CD4-positive, CD25-positive, alpha-beta regulatory T cell (primary cell): ENCODE data around the gene LRPAP1. TPM values are rescaled to one million over a fixed set of nuclear protein-coding genes. Genes with fewer than 3 reads are reported as not detected.

Experiments used
- ATAC-seq, 2 donors: fragments of 150-1000 bp; cut with Tn5 transposase; one replicate each; pipeline ENCODE4 v1.10.0; 2021; ENCODE audit warnings: low read depth in 2 of 2, moderate number of reproducible peaks in 2 of 2, moderate library complexity in 1 of 2
- DNase-seq, 3 donors: peaks; one replicate each; pipeline versions ENCODE4 v3.0.0 to v3.0.0-alpha.2; 2012 to 2022; ENCODE audit warnings: mixed read lengths in 1 of 3
- H3K27ac ChIP-seq: one replicate; pipeline ENCODE4 v1.7.0; 2013; ENCODE audit warnings: mild to moderate bottlenecking, low read length; ENCODE audit not compliant: insufficient read depth, poor library complexity, severe bottlenecking
- H3K27me3 ChIP-seq: one replicate; pipeline ENCODE4 v1.7.0; 2013; ENCODE audit warnings: low read length; ENCODE audit not compliant: control insufficient read depth, insufficient read depth
- H3K36me3 ChIP-seq: one replicate; pipeline ENCODE4 v1.7.0; 2013; ENCODE audit warnings: mild to moderate bottlenecking, low read length, moderate library complexity; ENCODE audit not compliant: control insufficient read depth, insufficient read depth
- H3K4me1 ChIP-seq: 2 replicates; pipeline ENCODE4 v1.7.0; 2013; ENCODE audit warnings: mild to moderate bottlenecking, low read length; ENCODE audit not compliant: insufficient read depth, control insufficient read depth, poor library complexity, severe bottlenecking
- H3K4me3 ChIP-seq: one replicate; pipeline ENCODE4 v1.7.0; 2013; ENCODE audit warnings: low read depth, mild to moderate bottlenecking, low read length, moderate library complexity
- H3K9me3 ChIP-seq, 2 experiments: 1 replicate in 1 of 2; 2 replicates in 1 of 2; pipeline ENCODE4 v1.7.0; 2013; ENCODE audit warnings: low read length in 2 of 2, mild to moderate bottlenecking in 1 of 2, moderate library complexity in 1 of 2; ENCODE audit not compliant: control insufficient read depth in 2 of 2
- H3K27ac Mint-ChIP-seq, 3 donors: one replicate each; pipeline ENCODE4 v1.8.0; 2020 to 2022; ENCODE audit warnings: mild to moderate bottlenecking in 3 of 3, mixed read lengths in 3 of 3, moderate library complexity in 2 of 3
- H3K27me3 Mint-ChIP-seq: one replicate; pipeline ENCODE4 v1.8.0; 2022; ENCODE audit warnings: mild to moderate bottlenecking, mixed read lengths
- H3K36me3 Mint-ChIP-seq: one replicate; pipeline ENCODE4 v1.8.0; 2020; ENCODE audit warnings: mixed read lengths
- H3K4me1 Mint-ChIP-seq, 4 donors: one replicate each; pipeline ENCODE4 v1.8.0; 2020 to 2022; ENCODE audit warnings: mixed read lengths in 4 of 4, mild to moderate bottlenecking in 1 of 4
- H3K4me3 Mint-ChIP-seq, 4 donors: one replicate each; pipeline ENCODE4 v1.8.0; 2020 to 2022; ENCODE audit warnings: mild to moderate bottlenecking in 4 of 4, mixed read lengths in 4 of 4, moderate library complexity in 3 of 4
- H3K9me3 Mint-ChIP-seq, 7 donors: one replicate each; pipeline ENCODE4 v1.8.0; 2020 to 2022; ENCODE audit warnings: mixed read lengths in 7 of 7, mild to moderate bottlenecking in 3 of 7, moderate library complexity in 2 of 7
- polyA plus RNA-seq, 4 donors: library from polyadenylated mRNA; unstranded; fragments of 300-500 nt; fragmentation: Illumina TruSeq; gene quantifications; one replicate each; pipeline ENCODE4 v1.2.3, GENCODE V29; 2021
- total RNA-seq: library from RNA; stranded (reverse); gene quantifications from one replicate; pipeline ENCODE4 v1.2.3, GENCODE V29; 2022

LRPAP1 gene
- total and polyA plus RNA-seq, 5 donors from 2014 or later: 78.4 to 111 (median 99.2) TPM

DNA sequence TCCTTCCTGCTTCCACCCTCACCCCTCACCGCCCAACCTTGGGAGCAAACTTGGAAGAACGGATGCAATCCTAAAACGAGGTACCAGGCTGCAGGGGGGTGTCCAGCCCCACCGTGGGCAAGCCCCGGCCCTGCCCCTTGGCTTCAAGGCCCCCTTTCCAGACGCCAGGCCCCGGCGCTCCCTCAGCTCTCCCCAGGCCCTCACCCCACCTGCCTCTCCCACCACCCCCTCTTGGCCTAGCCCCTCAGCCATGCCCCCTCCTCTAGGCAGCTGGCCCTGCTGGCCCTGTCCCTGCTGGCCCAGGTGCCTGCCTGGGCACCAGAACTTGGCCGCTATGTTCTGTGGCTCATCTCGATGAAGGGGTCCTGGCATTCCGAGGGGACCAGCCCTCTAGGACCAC, 33.8 kb downstream of the LRPAP1 start:
- Mint-ChIP-seq H3K4me1 (peaks cover 0 to 2% (median under 1%) of the 10 kb centered on the region in 4 donors), H3K4me3 (no peak overlapping the region), H3K27me3 (peaks cover 4% of the 10 kb centered on the region), H3K27ac (no peak overlapping the region), H3K36me3 (peaks cover 2% of the 10 kb centered on the region), H3K9me3 (peaks cover 0 to 1% (median 0%) of the 10 kb centered on the region in 7 donors)
- H3K4me1 ChIP-seq: no peaks in the 10 kb centered on the region
- no peak for DNase-seq
- no peak for ATAC-seq
- peaks cover 7% of the 10 kb centered on the region for H3K36me3 ChIP-seq
- no peak overlapping the region for H3K27ac ChIP-seq
- H3K4me3 ChIP-seq: no peak overlapping the region
- H3K27me3 ChIP-seq: no peaks in the 10 kb centered on the region
- no peaks in the 10 kb centered on the region for H3K9me3 ChIP-seq

DNA sequence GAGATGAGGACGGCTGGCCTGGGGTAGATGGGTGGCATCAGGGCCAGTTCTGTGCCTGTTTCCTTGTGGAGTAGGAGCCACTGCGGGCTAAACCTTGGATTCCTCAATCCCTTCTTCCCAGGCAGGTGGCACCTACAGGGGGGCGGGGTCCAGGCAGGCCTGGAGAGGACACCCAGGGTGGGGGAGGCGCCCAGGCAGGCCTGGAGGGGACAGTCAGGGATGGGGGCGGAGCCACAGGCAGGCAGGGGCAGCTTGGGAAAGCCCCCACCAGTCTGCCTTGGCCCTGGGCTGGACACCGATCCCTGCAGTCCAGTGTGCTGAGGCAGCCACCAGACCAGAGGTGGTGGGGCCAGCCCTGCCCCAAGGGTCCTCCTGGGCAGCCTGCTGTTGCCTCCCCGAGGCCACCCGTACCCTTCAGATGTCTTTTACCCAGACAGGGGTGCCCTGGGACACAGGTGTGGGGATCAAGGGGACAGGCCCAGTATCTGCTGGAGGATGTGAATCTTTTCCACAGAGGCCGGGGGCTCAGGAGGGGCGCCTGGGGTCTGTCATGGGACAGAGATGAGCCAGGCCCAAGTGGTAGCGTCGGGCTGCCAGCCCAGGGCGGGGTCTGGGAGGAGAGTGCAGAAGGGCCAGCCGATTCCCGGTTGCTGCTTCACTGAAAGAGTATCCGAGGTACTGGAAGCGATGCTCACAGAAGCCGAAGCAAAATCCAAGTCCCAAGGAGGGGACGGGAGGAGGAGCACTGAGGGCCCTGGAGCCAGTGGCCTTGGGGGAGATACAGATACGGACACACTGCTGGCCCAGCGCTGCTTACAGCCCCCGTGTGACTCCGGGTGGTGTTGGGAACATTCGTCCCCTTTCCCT, 34.5 kb downstream of the LRPAP1 start:
- Histone ChIP-seq H3K27me3 (no peaks in the 10 kb centered on the region), H3K36me3 (peaks cover 7% of the 10 kb centered on the region), H3K27ac (no peak overlapping the region), H3K4me3 (no peak overlapping the region), H3K9me3 (no peaks in the 10 kb centered on the region), H3K4me1 (no peaks in the 10 kb centered on the region)
- ATAC-seq: no peak
- Mint-ChIP-seq H3K27ac (no peak overlapping the region), H3K9me3 (peaks cover 0 to 1% (median 0%) of the 10 kb centered on the region in 7 donors), H3K27me3 (peaks cover 4% of the 10 kb centered on the region), H3K36me3 (no peaks in the 10 kb centered on the region), H3K4me1 (no peaks in the 10 kb centered on the region), H3K4me3 (no peak overlapping the region)
- no peak for DNase-seq

DNA sequence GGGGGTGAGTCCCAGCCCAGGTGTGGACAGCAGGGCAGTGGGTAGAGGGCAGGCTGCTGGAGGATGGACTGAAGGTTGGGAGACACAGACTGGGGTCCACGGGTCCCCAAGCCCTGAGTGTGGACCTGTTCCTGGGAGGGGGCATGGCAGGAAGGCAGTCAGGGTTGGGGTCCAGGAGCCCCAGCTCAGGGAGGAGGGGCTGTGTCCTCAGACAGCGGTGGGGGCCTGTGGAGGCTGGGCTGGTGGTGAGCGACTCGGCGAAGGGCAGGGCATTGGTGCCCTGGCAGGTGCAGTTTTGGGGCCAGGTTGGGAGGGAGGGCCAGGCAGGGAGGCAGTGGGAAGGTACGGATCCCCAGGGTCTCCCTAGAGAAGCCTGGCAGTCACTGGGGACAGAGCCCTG, 35.1 kb downstream of the LRPAP1 start:
- Mint-ChIP-seq H3K27me3 (peaks cover 6% of the 10 kb centered on the region), H3K9me3 (peaks cover 0 to 1% (median 0%) of the 10 kb centered on the region in 7 donors), H3K27ac (no peak overlapping the region), H3K4me1 (no peaks in the 10 kb centered on the region), H3K4me3 (no peak overlapping the region), H3K36me3 (no peaks in the 10 kb centered on the region)
- Histone ChIP-seq H3K9me3 (no peaks in the 10 kb centered on the region), H3K27me3 (no peaks in the 10 kb centered on the region), H3K27ac (no peak overlapping the region), H3K4me1 (no peaks in the 10 kb centered on the region), H3K4me3 (no peak overlapping the region), H3K36me3 (no peaks in the 10 kb centered on the region)
- DNase-seq (no peak), ATAC-seq (no peak)

DNA sequence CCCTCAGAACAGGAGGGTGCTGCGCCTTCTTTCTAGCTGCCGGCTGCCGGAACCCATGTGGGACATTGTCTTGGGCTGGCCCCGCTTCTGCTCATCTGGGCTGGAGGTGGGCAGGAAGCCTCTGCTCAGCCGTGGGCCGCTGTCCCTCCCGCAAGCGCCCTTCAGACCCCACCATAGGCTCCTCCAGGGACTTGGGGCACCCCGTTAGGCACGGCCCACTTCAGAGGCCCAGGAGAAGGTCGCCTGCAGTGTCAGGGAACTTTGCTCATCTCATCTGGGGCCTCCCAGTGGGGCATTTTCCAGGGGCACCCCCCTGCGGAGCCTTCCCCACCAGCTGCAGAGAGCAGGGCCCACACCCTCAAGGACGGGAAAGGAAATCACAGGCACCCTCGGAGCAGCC, 36.2 kb downstream of the LRPAP1 start:
- Mint-ChIP-seq H3K27ac (no peak overlapping the region), H3K4me3 (no peak overlapping the region), H3K27me3 (peaks cover 16% of the 10 kb centered on the region), H3K36me3 (no peaks in the 10 kb centered on the region), H3K4me1 (no peaks in the 10 kb centered on the region), H3K9me3 (peaks cover 0 to 1% (median 0%) of the 10 kb centered on the region in 7 donors)
- Histone ChIP-seq H3K36me3 (no peaks in the 10 kb centered on the region), H3K27ac (no peak overlapping the region), H3K4me3 (no peak overlapping the region), H3K27me3 (no peaks in the 10 kb centered on the region), H3K9me3 (no peaks in the 10 kb centered on the region), H3K4me1 (no peaks in the 10 kb centered on the region)
- no peak for ATAC-seq
- DNase-seq: no peak

DNA sequence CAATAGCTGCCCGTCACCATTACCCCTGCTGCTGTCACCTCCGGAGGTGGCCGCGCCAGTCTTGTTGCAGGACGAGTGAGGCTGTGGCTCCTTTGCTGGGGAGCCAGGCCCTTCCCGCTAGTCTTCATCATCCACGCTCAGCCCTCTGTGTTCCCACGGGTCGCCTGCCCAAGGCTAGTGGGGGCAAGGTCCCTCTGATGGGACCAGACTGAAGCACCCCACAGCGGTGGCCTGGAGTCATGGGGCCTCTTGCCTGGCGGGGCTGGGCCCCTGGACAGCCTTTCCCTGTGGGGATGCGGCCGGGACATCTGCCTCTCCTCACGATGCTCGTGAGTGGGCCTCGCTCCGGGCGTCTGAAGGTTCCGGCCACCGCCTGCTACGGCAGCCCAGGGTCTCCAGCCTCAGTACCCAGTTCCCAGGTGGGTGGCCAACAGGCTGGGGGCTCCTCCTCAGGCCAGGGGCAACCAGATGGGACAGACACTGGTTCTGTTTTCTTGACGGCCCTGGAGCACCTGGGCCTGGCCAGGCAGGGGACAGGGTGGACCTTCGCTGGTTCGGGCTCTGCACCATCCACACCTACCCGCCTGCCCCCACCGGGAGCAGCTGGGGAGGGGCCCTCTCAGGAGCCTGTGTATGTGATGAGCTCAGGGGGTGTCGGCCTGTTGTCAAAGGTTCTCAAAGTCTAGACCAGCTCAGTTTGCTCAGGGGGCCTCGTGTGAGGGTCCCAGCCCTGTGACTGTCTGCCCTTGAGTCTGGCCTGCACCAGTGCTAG, 36.8 kb downstream of the LRPAP1 start:
- peaks cover 0 to 1% (median 0%) of the 10 kb centered on the region in 7 donors for H3K9me3 Mint-ChIP-seq
- no peak for DNase-seq
- H3K4me1 Mint-ChIP-seq: no peaks in the 10 kb centered on the region
- peaks cover 16% of the 10 kb centered on the region for H3K27me3 Mint-ChIP-seq
- Histone ChIP-seq H3K4me3 (no peak overlapping the region), H3K36me3 (no peaks in the 10 kb centered on the region), H3K27ac (no peak overlapping the region), H3K27me3 (no peaks in the 10 kb centered on the region), H3K4me1 (no peaks in the 10 kb centered on the region), H3K9me3 (no peaks in the 10 kb centered on the region)
- no peaks in the 10 kb centered on the region for H3K36me3 Mint-ChIP-seq
- no peak for ATAC-seq
- no peak overlapping the region for H3K4me3 Mint-ChIP-seq
- peak overlapping the region in 2 of 3 donors; percentile 26 to 36 for H3K27ac Mint-ChIP-seq

GRCh38 chr4:3494462-3494871, 37.8 kb downstream of the LRPAP1 start:
- Histone ChIP-seq H3K36me3 (no peaks in the 10 kb centered on the region), H3K27ac (no peak overlapping the region), H3K4me1 (no peaks in the 10 kb centered on the region), H3K9me3 (no peaks in the 10 kb centered on the region), H3K4me3 (no peak overlapping the region), H3K27me3 (no peaks in the 10 kb centered on the region)
- peaks cover 0 to 1% (median 0%) of the 10 kb centered on the region in 7 donors for H3K9me3 Mint-ChIP-seq
- H3K27ac Mint-ChIP-seq: no peak overlapping the region
- peaks cover 16% of the 10 kb centered on the region for H3K27me3 Mint-ChIP-seq
- DNase-seq: no peak
- H3K4me1 Mint-ChIP-seq: no peaks in the 10 kb centered on the region
- no peak overlapping the region for H3K4me3 Mint-ChIP-seq
- H3K36me3 Mint-ChIP-seq: no peaks in the 10 kb centered on the region
- no peak for ATAC-seq

GRCh38 chr4:3493720-3494461, 38.3 kb downstream of the LRPAP1 start:
- no peak for DNase-seq
- no peak overlapping the region for H3K4me3 Mint-ChIP-seq
- ATAC-seq: no peak
- no peak overlapping the region for H3K27ac Mint-ChIP-seq
- no peaks in the 10 kb centered on the region for H3K4me1 Mint-ChIP-seq
- no peaks in the 10 kb centered on the region for H3K36me3 Mint-ChIP-seq
- Histone ChIP-seq H3K4me3 (no peak overlapping the region), H3K4me1 (no peaks in the 10 kb centered on the region), H3K9me3 (no peaks in the 10 kb centered on the region), H3K27ac (no peak overlapping the region), H3K27me3 (no peaks in the 10 kb centered on the region), H3K36me3 (no peaks in the 10 kb centered on the region)
- H3K27me3 Mint-ChIP-seq: peaks cover 16% of the 10 kb centered on the region
- H3K9me3 Mint-ChIP-seq: peaks cover 0 to 1% (median 0%) of the 10 kb centered on the region in 7 donors
